ES-I3 (cell line): ENCODE data around the gene EIF4E1B.
"Not testable (repeated sequence)": the region's sequence is repeated elsewhere in the genome, so short reads cannot be mapped to it uniquely, and the experiment has no call there.

Experiments
- H3K36me3 ChIP-seq: 2 replicates; pipeline ENCODE4 v1.6.1; 2013; ENCODE audit warnings: mild to moderate bottlenecking, low read length, control low read depth, moderate library complexity; ENCODE audit not compliant: insufficient read depth
- H3K4me1 ChIP-seq: 2 replicates; pipeline ENCODE4 v1.6.1; 2013; ENCODE audit warnings: mild to moderate bottlenecking, control low read depth, low read length; ENCODE audit not compliant: insufficient read depth
- H3K9ac ChIP-seq: 2 replicates; pipeline ENCODE4 v1.6.1; 2013; ENCODE audit warnings: low read depth, mild to moderate bottlenecking, low read length, moderate library complexity
- H3K9me3 ChIP-seq: 2 replicates; pipeline ENCODE4 v1.6.1; 2013; ENCODE audit warnings: mild to moderate bottlenecking, low read length, moderate library complexity; ENCODE audit not compliant: control insufficient read depth, insufficient read depth

EIF4E1B gene, protein sequence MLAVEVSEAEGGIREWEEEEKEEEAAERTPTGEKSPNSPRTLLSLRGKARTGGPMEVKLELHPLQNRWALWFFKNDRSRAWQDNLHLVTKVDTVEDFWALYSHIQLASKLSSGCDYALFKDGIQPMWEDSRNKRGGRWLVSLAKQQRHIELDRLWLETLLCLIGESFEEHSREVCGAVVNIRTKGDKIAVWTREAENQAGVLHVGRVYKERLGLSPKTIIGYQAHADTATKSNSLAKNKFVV

DNA sequence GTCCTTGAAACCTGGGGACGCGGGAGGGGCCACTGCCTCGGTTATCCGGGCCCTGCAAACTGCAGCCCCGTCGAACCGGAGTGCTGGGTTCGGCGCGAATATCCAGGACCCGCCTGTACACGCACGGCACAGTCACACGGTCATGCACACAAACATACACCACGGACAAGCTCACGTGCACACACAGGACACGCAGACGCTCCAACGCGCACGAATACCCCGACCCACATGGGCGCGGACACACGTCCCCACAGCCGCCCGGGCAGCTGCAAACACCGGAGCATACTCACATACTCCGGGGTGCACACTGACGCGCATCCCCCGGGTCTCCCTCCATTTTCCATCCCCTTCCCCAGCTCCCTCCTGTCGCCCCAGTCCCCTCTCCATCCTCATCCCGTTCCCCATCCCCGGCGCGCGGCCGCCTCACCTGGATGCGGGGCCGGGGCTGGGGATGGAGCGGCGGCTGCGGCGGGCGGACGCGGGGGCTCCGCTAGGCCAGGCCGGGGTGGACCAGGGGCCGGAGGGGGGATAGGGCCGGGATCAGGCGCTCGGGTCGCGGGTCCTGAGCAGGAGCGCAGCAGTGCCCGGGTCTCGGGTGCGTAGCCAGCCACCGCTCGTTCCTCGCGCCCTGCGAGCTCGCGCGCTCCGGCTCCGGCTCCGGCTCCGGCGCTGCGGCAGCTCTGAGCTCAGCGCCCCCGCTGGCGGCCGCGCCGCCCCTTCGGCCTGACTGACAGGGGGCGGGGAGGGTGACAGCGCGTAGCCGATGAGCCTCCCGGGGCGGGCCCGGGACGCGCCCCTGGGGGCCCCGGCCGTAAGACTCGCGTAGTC, at the start of gene EIF4E1B, which contains the start of gene SNCB:
EIF4E1B (plus strand) TSS at position 823 of the 828 bp plus-strand sequence. CDS start 12,113 bp downstream, outside the sequence.
SNCB (minus strand) TSS at position 682 of the 828 bp plus-strand sequence. CDS start 880 bp downstream, outside the sequence.
- Histone ChIP-seq H3K4me1 (peaks cover 29% of the 10 kb centered on the region), H3K9ac (peak within 1 kb of the TSS; percentile 68; the same call in 1 of the 2 replicates), H3K36me3 (no peaks in the 10 kb centered on the region), H3K9me3 (no peaks in the 10 kb centered on the region)

DNA sequence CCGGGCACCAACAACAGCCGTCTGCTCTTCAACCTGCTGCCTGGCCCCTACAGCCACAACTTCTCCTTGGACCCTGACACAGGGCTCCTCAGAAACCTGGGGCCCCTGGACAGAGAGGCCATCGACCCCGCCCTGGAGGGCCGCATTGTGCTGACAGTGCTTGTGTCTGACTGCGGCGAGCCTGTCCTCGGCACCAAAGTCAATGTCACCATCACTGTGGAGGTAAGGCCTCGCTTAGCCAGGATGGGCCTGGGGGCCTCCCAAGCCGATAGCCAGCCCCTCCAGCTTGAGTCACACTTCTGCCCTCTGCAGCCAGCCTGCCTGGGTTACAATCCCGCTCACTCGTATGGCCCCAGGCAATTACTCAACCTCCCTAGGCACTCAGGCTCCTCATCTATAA, 49.1 kb upstream of the EIF4E1B start:
- H3K9me3 ChIP-seq, result no peaks in the 10 kb centered on the region
- no peaks in the 10 kb centered on the region for H3K36me3 ChIP-seq
- no peaks in the 10 kb centered on the region for H3K4me1 ChIP-seq
- no peak overlapping the region for H3K9ac ChIP-seq

DNA sequence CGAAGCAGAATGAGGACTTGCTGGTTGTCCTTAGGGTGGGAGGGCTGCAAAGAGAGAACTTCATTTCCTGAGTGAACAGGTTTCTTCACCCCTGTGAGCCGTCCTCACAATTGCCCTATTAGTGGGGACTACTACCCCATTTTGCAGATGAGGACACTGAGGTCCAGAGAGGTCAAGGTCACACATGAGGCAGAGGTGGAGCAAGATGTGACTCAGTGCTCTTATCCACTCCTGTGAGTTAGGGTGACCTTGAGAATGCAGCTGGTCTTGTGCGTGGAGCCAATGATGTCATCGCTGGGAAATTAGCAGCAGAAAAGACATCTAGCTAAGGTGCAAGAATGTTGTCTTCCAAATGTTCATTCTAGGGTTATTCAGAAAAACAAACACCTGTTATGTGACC, 47.4 kb upstream of the EIF4E1B start:
- no peaks in the 10 kb centered on the region for H3K4me1 ChIP-seq
- H3K9ac ChIP-seq, result no peak overlapping the region
- H3K36me3 ChIP-seq, result no peaks in the 10 kb centered on the region
- H3K9me3 ChIP-seq, result no peaks in the 10 kb centered on the region

DNA sequence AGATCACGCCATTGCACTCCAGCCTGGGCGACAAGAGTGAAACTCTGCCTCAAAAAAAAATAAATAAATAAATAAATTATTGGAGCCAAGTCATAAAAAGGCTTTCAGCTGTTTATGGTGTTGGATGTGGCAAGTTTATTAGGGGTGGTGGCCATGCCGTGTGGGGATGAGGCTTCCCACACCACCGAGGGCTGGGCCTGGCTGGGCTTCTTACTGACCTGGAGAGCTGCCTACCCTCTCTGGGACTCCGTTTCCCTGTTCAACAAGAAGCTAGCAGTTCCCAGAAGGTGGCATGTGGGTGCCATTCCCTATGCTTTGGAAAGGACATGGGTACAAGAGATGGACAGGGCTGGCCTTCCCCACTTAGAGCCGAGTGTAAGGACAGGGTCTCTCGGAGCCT, 43.1 kb upstream of the EIF4E1B start:
- Histone ChIP-seq H3K36me3 (no peaks in the 10 kb centered on the region), H3K9ac (no peak overlapping the region), H3K9me3 (no peaks in the 10 kb centered on the region), H3K4me1 (no peaks in the 10 kb centered on the region)

DNA sequence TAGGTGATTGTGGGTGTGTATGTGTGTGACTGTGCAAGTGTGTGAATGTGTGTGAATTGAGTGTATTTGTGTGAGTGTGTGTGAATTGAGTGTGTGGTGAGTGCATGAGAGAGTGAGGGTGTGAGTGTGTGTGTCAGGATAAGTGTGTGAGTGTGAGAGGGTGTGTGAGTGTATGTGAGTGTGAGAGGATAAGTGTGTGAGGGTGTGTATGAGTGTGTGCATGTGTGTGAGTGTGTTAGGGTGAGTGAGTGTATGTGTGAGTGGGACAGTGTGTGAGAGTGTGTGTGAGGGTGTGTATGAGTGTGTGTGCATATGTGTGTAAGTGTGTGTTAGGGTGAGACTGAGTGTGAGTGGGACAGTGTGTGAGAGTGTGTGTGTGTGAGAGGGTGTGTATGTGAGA, 42.2 kb upstream of the EIF4E1B start:
- Histone ChIP-seq H3K4me1 (no peaks in the 10 kb centered on the region), H3K36me3 (no peaks in the 10 kb centered on the region), H3K9ac (no peak overlapping the region), H3K9me3 (no peaks in the 10 kb centered on the region)

DNA sequence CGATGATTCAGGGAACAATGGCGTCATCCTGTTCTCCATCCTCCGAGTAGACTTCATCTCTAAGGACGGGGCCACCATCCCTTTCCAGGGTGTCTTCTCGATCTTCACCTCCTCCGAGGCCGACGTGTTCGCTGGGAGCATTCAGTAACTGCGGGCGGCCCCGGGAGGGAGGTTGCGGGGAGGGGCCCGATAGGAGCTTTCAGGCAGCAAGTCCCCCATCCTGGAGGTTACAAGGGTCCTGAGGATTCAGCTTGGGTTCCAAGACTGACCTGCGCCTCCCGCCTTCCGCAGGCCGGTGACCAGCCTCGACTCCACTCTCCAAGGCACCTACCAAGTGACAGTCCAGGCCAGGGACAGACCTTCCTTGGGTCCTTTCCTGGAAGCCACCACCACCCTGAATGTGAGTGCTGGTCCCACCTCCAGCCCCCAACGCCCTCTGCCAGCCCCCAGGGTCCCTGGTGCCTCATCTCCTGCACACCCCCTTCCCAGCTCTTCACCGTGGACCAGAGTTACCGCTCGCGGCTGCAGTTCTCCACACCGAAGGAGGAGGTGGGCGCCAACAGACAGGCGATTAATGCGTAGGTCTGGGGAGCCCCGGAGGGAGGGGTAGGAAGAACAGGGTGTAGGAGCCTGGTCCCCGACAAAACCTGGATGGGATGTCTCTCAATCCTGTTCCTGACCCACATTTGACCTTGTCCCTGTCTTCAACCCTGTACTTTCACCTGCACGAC, 41.3 kb upstream of the EIF4E1B start:
- Histone ChIP-seq H3K4me1 (no peaks in the 10 kb centered on the region), H3K36me3 (no peaks in the 10 kb centered on the region), H3K9ac (no peak overlapping the region), H3K9me3 (no peaks in the 10 kb centered on the region)

DNA sequence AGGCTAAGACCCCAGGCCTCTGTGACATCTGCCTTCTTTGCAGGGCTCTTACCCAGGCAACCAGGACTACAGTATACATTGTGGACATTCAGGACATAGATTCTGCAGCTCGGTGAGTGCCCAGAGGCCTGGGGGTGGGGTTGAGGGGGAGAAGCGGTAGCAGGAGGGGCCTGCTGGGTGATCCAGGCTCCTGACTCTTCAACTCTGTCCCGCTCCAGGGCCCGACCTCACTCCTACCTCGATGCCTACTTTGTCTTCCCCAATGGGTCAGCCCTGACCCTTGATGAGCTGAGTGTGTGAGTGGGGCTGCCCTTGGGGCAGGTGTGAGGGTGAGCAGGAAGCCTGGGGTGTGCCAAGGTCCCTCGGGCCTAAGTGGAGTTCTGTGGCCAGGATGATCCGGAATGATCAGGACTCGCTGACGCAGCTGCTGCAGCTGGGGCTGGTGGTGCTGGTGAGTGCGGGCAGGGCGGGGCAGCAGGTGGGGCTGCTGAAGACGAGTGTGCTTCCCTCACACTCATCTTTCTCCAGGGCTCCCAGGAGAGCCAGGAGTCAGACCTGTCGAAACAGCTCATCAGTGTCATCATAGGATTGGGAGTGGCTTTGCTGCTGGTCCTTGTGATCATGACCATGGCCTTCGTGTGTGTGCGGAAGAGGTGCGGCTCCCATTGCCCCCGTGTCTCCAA, 40.3 kb upstream of the EIF4E1B start:
- no peaks in the 10 kb centered on the region for H3K36me3 ChIP-seq
- H3K4me1 ChIP-seq, result no peaks in the 10 kb centered on the region
- H3K9me3 ChIP-seq, result no peaks in the 10 kb centered on the region
- H3K9ac ChIP-seq, result no peak overlapping the region

DNA sequence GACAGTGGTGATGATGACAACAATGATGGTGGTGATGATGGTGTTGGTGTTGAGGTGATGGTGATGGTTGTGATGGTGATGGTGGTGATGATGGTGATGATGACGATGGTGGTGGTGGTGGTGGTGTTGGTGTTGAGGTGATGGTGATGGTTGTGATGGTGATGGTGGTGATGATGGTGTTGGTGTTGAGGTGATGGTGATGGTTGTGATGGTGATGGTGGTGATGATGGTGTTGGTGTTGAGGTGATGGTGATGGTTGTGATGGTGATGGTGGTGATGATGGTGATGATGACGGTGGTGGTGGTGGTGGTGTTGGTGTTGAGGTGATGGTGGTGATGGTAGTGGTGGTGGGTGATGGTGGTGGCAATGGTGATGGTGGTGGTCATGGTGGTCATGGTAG, 38.8 kb upstream of the EIF4E1B start:
- not testable (repeated sequence) for H3K9ac ChIP-seq, H3K4me1 ChIP-seq, H3K9me3 ChIP-seq, H3K36me3 ChIP-seq

DNA sequence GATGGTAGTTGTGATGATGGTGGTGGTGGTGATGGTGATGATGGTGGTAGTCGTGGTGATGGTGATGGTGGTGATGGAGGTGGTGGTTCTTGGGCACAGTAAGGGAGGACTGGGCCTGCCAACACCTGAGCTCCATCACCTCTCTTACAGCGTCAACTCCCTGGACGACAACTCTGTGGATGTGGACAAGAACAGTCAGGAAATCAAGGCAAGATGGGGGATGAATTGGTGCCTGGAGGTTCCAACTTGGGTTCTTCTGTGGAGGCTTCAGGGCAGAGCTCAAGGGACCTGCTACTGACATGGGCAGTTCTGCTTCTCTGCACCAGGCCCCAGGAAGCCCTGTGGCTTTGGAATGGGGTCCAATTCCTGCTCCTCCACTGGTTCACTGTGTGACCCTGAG, 37.9 kb upstream of the EIF4E1B start:
- no peaks in the 10 kb centered on the region for H3K4me1 ChIP-seq
- H3K36me3 ChIP-seq, result no peaks in the 10 kb centered on the region
- peaks cover 6% of the 10 kb centered on the region; the same call in 1 of the 2 replicates for H3K9me3 ChIP-seq
- H3K9ac ChIP-seq, result no peak overlapping the region

DNA sequence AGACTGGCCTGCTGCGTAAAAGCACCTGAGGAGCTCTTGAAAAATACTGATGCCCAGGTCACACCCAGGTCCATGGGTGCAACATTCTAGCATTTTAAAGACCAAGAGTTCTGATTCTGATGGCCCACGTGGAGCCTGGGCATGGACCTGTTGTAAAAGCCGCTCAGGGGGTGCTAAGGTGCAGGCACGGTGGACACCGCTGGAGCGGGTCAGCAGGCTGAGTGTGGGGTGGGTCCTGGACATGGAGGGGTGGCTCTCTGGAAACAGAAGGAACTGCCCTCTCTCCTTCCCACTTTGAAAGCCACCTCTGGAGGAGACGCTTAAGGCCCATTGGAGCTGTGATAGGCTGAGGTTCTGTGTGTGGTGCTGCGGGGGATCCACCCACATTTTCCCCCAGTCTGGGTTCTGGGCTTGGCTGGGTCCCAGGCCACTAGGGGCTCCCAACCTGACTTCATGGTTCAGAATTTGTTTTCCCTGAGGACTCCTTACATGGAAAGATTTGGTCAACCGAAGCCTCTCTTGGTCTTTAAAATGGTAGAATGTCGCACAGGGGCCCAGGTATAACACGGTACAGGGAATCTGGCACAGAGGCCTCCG, 37.1 kb upstream of the EIF4E1B start:
- no peaks in the 10 kb centered on the region for H3K4me1 ChIP-seq
- no peak overlapping the region for H3K9ac ChIP-seq
- no peaks in the 10 kb centered on the region for H3K36me3 ChIP-seq
- H3K9me3 ChIP-seq, result peaks cover 7% of the 10 kb centered on the region; the same call in 1 of the 2 replicates

DNA sequence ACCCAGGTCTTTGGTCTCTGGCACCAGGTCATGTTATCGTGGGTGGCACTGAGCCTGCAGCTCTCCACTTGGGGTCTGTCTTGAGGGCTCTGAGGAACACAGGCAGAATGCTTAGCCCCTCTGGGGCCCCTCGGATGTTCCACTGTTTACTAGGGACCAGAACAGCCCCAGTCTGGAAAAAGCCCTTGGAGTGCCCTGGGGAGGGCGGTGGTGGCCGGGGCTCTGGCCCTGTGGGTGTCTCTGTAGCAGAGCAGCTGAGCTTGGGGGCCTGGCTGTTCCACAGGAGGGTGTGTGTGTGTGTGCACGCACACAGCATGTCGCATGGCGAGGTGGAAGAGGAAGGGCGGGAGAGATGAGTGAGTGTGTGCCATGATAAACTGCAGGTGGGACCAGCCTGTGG, 35.9 kb upstream of the EIF4E1B start:
- peaks cover 7% of the 10 kb centered on the region; the same call in 1 of the 2 replicates for H3K9me3 ChIP-seq
- H3K9ac ChIP-seq, result no peak overlapping the region
- no peaks in the 10 kb centered on the region for H3K36me3 ChIP-seq

DNA sequence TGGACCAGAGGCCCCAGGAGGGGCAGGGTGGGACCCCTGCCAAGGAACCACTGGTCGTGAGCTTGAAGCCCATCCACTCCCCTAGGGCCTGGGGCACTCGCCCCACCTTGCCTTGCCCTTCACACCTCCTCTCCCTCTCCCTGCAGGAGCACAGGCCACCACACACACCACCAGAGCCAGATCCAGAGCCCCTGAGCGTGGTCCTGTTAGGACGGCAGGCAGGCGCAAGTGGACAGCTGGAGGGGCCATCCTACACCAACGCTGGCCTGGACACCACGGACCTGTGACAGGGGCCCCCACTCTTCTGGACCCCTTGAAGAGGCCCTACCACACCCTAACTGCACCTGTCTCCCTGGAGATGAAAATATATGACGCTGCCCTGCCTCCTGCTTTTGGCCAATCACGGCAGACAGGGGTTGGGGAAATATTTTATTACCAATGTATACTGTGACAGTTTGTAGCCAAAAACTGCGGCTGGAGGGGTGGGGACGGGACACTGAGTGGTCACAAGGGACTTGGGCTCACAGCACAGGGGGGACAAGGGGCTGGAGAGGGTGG, 35.0 kb upstream of the EIF4E1B start:
- Histone ChIP-seq H3K4me1 (no peaks in the 10 kb centered on the region), H3K9ac (no peak overlapping the region), H3K9me3 (peaks cover 7% of the 10 kb centered on the region; the same call in 1 of the 2 replicates), H3K36me3 (no peaks in the 10 kb centered on the region)

More for the DNA sequence above, 35.9 kb upstream of the EIF4E1B start:
- no peaks in the 10 kb centered on the region for H3K4me1 ChIP-seq

DNA sequence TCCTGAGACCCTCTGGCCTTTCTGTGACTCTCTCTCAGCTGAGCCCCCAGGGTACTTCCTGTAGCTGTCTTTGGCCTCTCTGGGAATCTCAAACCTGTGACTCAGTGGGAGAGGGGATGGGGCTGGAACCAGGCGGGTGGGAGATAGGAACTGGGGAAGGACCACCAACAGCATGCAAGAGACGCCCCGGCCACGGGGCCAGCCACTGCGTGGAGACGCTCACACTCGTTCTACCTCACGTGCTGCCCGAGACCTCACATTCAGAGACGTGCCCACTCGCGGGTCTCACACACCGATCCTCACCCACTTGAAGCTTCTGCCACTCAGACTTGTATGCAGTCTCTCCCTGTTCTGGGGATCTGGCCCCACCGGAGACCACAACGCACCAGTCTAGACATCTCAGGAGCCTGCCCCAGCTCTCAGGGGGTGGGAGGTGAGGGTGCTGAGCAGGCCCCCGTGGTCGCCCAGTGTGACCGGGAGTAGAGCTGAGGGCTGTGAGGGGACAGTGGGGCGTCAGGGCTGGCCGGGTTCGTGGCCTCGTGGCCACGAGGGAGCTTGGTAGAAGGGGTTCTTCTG, 34.3 kb upstream of the EIF4E1B start:
- H3K9me3 ChIP-seq, result peaks cover 7% of the 10 kb centered on the region; the same call in 1 of the 2 replicates
- no peaks in the 10 kb centered on the region for H3K36me3 ChIP-seq
- no peak overlapping the region for H3K9ac ChIP-seq
- H3K4me1 ChIP-seq, result no peaks in the 10 kb centered on the region
